ENCODE data around the gene CHMP1A.
A peak's percentile ranks its signal among the peaks of the same experiment; 100 is the strongest.

DNA sequence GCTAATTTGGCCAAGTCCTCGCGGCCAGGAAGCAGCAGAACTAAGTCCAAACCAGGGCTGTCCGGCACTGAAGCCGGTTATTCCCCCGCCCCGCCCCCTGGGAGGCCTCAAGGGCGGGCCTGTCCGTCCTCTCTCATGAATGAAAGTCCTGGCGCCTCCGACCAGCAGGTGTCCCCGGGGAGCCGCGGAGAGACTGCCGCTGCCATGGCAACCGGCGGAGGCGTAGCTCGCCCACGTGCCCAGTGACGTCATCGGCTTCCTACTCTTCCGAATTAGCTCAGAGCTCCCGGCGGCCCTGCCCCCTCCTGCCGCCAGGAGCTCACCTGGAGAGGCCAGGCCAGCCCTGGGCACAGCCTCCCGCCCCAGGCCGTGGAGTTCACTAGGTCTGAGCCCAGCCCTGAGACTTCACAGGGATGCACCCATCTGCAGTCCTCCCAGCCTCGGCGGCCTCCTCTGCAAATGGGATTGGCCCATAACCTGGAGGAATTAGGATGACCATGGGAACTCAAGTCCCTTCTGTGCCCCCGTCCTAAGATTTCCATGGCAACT is 42.7 kb upstream of the CHMP1A start:
- TF ChIP-seq, protein P1, sequence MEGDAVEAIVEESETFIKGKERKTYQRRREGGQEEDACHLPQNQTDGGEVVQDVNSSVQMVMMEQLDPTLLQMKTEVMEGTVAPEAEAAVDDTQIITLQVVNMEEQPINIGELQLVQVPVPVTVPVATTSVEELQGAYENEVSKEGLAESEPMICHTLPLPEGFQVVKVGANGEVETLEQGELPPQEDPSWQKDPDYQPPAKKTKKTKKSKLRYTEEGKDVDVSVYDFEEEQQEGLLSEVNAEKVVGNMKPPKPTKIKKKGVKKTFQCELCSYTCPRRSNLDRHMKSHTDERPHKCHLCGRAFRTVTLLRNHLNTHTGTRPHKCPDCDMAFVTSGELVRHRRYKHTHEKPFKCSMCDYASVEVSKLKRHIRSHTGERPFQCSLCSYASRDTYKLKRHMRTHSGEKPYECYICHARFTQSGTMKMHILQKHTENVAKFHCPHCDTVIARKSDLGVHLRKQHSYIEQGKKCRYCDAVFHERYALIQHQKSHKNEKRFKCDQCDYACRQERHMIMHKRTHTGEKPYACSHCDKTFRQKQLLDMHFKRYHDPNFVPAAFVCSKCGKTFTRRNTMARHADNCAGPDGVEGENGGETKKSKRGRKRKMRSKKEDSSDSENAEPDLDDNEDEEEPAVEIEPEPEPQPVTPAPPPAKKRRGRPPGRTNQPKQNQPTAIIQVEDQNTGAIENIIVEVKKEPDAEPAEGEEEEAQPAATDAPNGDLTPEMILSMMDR (IDR thresholded peaks at IDR 0.05) = peak in 3 of 4 experiments; percentile 75 to 92 (median 89)
- TF ChIP-seq POLR2A (IDR thresholded peaks at IDR 0.05) (no peak), EP300 (IDR thresholded peaks at IDR 0.05) (no peak), POLR2AphosphoS5 (IDR thresholded peaks at IDR 0.05) (peak; percentile 61)
